ENCODE results near the gene CCDC148.

- TF ChIP-seq CTCF (tag by site-specific recombination; IDR thresholded peaks at IDR 0.05) = no peak
- TF ChIP-seq PATZ1 (tag by site-specific recombination; IDR thresholded peaks at IDR 0.05) = no peak
- TF ChIP-seq ZNF169 (tag by site-specific recombination; IDR thresholded peaks at IDR 0.05) = no peak
- TF ChIP-seq SP2 (tag by site-specific recombination; IDR thresholded peaks at IDR 0.05) = no peak
- TF ChIP-seq ZNF501 (tag by site-specific recombination; IDR thresholded peaks at IDR 0.05) = no peak
- TF ChIP-seq ZNF138 (tag by site-specific recombination; IDR thresholded peaks at IDR 0.05; ENCODE audit: borderline replicate concordance) = no peak
- TF ChIP-seq TCF7L2 (IDR thresholded peaks at IDR 0.05; ENCODE audit: borderline replicate concordance, low read depth, low read length) = no peak
These were observed 242.8 kb downstream of the CCDC148 start for GRCh38 chr2:158213773-158214172.
